Measurements from ENCODE around the gene CDK6. TPM values are rescaled to one million over a fixed set of nuclear protein-coding genes. Genes with fewer than 3 reads are reported as not detected.

Gene CDK6
- total and polyA plus RNA-seq, 10 of the 15 experiments (the other 5 are each of a cell fraction or from before 2014, with no cell fraction given), result 8.0 to 118 (median 45.8) TPM

GRCh38 chr7:92773808-92774207, 62.6 kb downstream of the CDK6 start:
- Histone ChIP-seq H3K9ac (ENCODE audit: control insufficient read depth, insufficient read depth, low read length) (no peak overlapping the region), H3K4me2 (ENCODE audit: control insufficient read depth, insufficient read depth) (no peak overlapping the region), H4K20me1 (ENCODE audit: control insufficient read depth, insufficient read depth) (no peaks in the 10 kb centered on the region), H3K4me1 (ENCODE audit: control insufficient read depth, insufficient read depth, low read length) (peaks cover 13% of the 10 kb centered on the region), H3K27me3 (replicated peaks in 1 of 2; ENCODE audit: control insufficient read depth in 2 of 2, insufficient read depth in 2 of 2, low read length in 1 of 2) (no peaks in the 10 kb centered on the region), H3K4me3 (no peak overlapping the region), H3K27ac (ENCODE audit: control insufficient read depth, insufficient read depth) (no peak overlapping the region), H3K79me2 (ENCODE audit: control insufficient read depth, insufficient read depth, low read length) (peaks cover 22% of the 10 kb centered on the region), H3K36me3 (ENCODE audit: control insufficient read depth in 2 of 2, insufficient read depth in 2 of 2, low read length in 1 of 2) (peaks cover 3 to 6% of the 10 kb centered on the region in 2 experiments; a peak in 3 of 4 replicates), H2AFZ (ENCODE audit: control insufficient read depth, low read depth, low read length) (no peak overlapping the region), H3K9me3 (replicated peaks; ENCODE audit: control insufficient read depth, insufficient read depth, low read length) (peaks cover 3% of the 10 kb centered on the region)
- ChIA-PET POLR2A (no interaction called here), SMC1A (ENCODE audit: uncharacterized antibody, unreplicated experiment) (interaction anchor here (0.7 to 3.6 kb wide), 8 partner anchors 9 to 59 kb away, joined by 3 to 14 read pairs (median 4); no protein-coding TSS in a partner anchor), RAD21 (ENCODE audit: unreplicated experiment) (interaction anchor here (1.1 kb wide), 1 partner anchor 10 kb away, joined by 7 read pairs; no protein-coding TSS in a partner anchor), CTCF (interaction anchor here (1.1 kb wide), 2 partner anchors 8 kb away, joined by 3 to 5 read pairs; no protein-coding TSS in a partner anchor)
- BruUV-seq (replicated peaks), result no TSS peak
- no peak for FAIRE-seq
- intact Hi-C loops (cut with micrococcal nuclease; ENCODE audit: unreplicated experiment), result no loop called here
- peak; percentile 53; the same call in 1 of the 2 replicates for TF ChIP-seq ZBTB40 (IDR thresholded peaks at IDR 0.05; ENCODE audit: borderline replicate concordance)
- TF ChIP-seq KDM1A (IDR thresholded peaks at IDR 0.05; ENCODE audit: borderline replicate concordance), result no peak
- TF ChIP-seq GABPA (IDR thresholded peaks at IDR 0.05; ENCODE audit: low read depth), result no peak
- WGBS (ENCODE audit: insufficient coverage, insufficient replicate concordance, low lambda C conversion rate, missing lambda C conversion rate), result 75% methylated on average over 4 of the region's 4 CpGs
- in situ Hi-C loops (cut with MboI), result no loop called here
- no peak for DNase-seq (ENCODE audit: low read depth, low spot score)
- no peak for ATAC-seq

Measured in GM12878 (cell line).